GM21360 (cell line): ENCODE results near the gene ADAMTSL5.

Experiments used
- ATAC-seq: cut with Tn5 transposase; IDR thresholded peaks from one replicate; pipeline ENCODE4 v1.9.1; 2021; ENCODE audit warnings: mild to moderate bottlenecking, moderate library complexity; ENCODE audit not compliant: unreplicated experiment

Gene ADAMTSL5

GRCh38 chr19:1468274-1468820 is 44.5 kb downstream of the ADAMTSL5 start:
- no peak for ATAC-seq

- ATAC-seq, result no peak
These were observed 45.1 kb downstream of the ADAMTSL5 start for GRCh38 chr19:1467490-1468273.

- no peak for ATAC-seq
These were observed 45.7 kb downstream of the ADAMTSL5 start for GRCh38 chr19:1467215-1467489.

- ATAC-seq, result no peak
These were observed 46.2 kb downstream of the ADAMTSL5 start for GRCh38 chr19:1466461-1467214.

GRCh38 chr19:1466018-1466460 is 46.8 kb downstream of the ADAMTSL5 start:
- no peak for ATAC-seq

- ATAC-seq, result no peak
These were observed 47.4 kb downstream of the ADAMTSL5 start for GRCh38 chr19:1465191-1466016.

- ATAC-seq, result no peak
These were observed 51.0 kb downstream of the ADAMTSL5 start for GRCh38 chr19:1461862-1462261.

- ATAC-seq, result no peak
These were observed 52.5 kb downstream of the ADAMTSL5 start for GRCh38 chr19:1460033-1460995.

- ATAC-seq, result no peak
These were observed 53.3 kb downstream of the ADAMTSL5 start for GRCh38 chr19:1459479-1459878.

GRCh38 chr19:1457892-1458291 is 54.9 kb downstream of the ADAMTSL5 start:
- no peak for ATAC-seq

- ATAC-seq, result no peak
These were observed 55.6 kb downstream of the ADAMTSL5 start for GRCh38 chr19:1457031-1457739.

- ATAC-seq, result no peak
These were observed 56.5 kb downstream of the ADAMTSL5 start for GRCh38 chr19:1456121-1456900.

- no peak for ATAC-seq
These were observed 57.3 kb downstream of the ADAMTSL5 start for GRCh38 chr19:1455336-1456120.
